Panc1 (cell line): ENCODE results near the gene KRTAP5-2. TPM values are rescaled to one million over a fixed set of nuclear protein-coding genes. Genes with fewer than 3 reads are reported as not detected.
"Not testable (repeated sequence)": the region's sequence is repeated elsewhere in the genome, so short reads cannot be mapped to it uniquely, and the experiment has no call there.

Source experiments
- ATAC-seq: fragments of 200-7000 bp; cut with Tn5 transposase; 2 replicates; pipeline ENCODE4 v1.9.1; 2020; ENCODE audit warnings: mild to moderate bottlenecking, moderate library complexity
- BruUV-seq: library from RNA; stranded (reverse); fragments of 400-500 nt; replicated peaks from 2 replicates; lab custom pipeline; 2021; lab: Mats Ljungman, UMichigan
- CTCF ChIA-PET: fragments of 300-600 bp; sonication (Branson Sonifier 250); formaldehyde crosslinking; loops from one replicate; lab custom pipeline; 2022; ENCODE audit warnings: antibody characterized with exemption; lab: Charles Lee
- POLR2A ChIA-PET: fragments of 300-600 bp; sonication (Branson Sonifier 250); formaldehyde crosslinking; loops from one replicate; lab custom pipeline; 2022; ENCODE audit warnings: antibody characterized with exemption; lab: Charles Lee
- DNase-seq: peaks from one replicate; pipeline ENCODE4 v3.0.0-alpha.2; 2010; ENCODE audit warnings: low read depth, low spot score
- H3K27ac ChIP-seq: 2 replicates; pipeline ENCODE4 v1.5.1; 2011; ENCODE audit warnings: mild to moderate bottlenecking, low read length, inconsistent platforms
- H3K27me3 ChIP-seq: fragments of 200-500 bp; sonication (Bioruptor generic); 2 replicates; pipeline ENCODE4 v1.6.0; 2014; ENCODE audit warnings: low read length, inconsistent platforms; ENCODE audit not compliant: control insufficient read depth, insufficient read depth
- H3K36me3 ChIP-seq: fragments of 200-500 bp; sonication (Bioruptor generic); 2 replicates; pipeline ENCODE4 v1.5.1; 2014; ENCODE audit warnings: inconsistent platforms, mild to moderate bottlenecking, low read length, moderate library complexity; ENCODE audit not compliant: control insufficient read depth, insufficient read depth
- H3K4me1 ChIP-seq: 2 replicates; pipeline ENCODE4 v1.5.1; 2011; ENCODE audit warnings: inconsistent platforms, mild to moderate bottlenecking, low read length, moderate library complexity; ENCODE audit not compliant: control insufficient read depth, insufficient read depth
- H3K4me3 ChIP-seq, 2 experiments: 2 replicates each; pipeline ENCODE4 v1.5.1; 2011 to 2012; ENCODE audit warnings: low read depth in 2 of 2, low read length in 2 of 2, mild to moderate bottlenecking in 2 of 2, inconsistent platforms in 1 of 2, moderate library complexity in 1 of 2
- H3K9me3 ChIP-seq: fragments of 200-500 bp; sonication (Bioruptor generic); 2 replicates; pipeline ENCODE4 v1.5.1; 2014; ENCODE audit warnings: low read depth, mild to moderate bottlenecking, inconsistent platforms, low read length, moderate library complexity; ENCODE audit not compliant: control insufficient read depth, insufficient read depth
- POLR2AphosphoS5 ChIP-seq: IDR thresholded peaks from 2 replicates; pipeline ENCODE4 v1.6.1; 2012; ENCODE audit warnings: mild to moderate bottlenecking, low read depth, low read length, moderate library complexity
- SIN3A ChIP-seq: IDR thresholded peaks from 2 replicates; pipeline ENCODE4 v1.6.1; 2012; ENCODE audit warnings: low read depth, mild to moderate bottlenecking, low read length, moderate library complexity, borderline replicate concordance; ENCODE audit not compliant: insufficient read depth
- TCF7L2 ChIP-seq: IDR thresholded peaks from 2 replicates; pipeline ENCODE4 v1.6.1; 2011; ENCODE audit warnings: mild to moderate bottlenecking, low read depth, low read length, inconsistent platforms
- in situ Hi-C: cut with HindIII; loops from 2 replicates; pipeline ENCODE4 v1.10.0; 2016; ENCODE audit warnings: low sequenced_read_pairs, low pct_unique_long_range_greater_than_20kb
- intact Hi-C: fragments of 100-400 bp; cut with micrococcal nuclease; formaldehyde crosslinking; loops from one replicate; pipeline ENCODE4 v1.10.0; 2022; ENCODE audit not compliant: unreplicated experiment
- total RNA-seq: library from RNA; stranded (reverse); gene quantifications from one replicate; pipeline ENCODE4 v1.2.1, GENCODE V29; 2021; ENCODE audit not compliant: unreplicated experiment
- TF ChIP-seq, protein P1 (sequence below), 2 experiments: IDR thresholded peaks; 2 replicates each; pipeline ENCODE4 v1.6.1; 2011 to 2012; ENCODE audit warnings: low read depth in 2 of 2, control low read depth in 1 of 2, low read length in 1 of 2, mild to moderate bottlenecking in 1 of 2, moderate library complexity in 1 of 2; ENCODE audit not compliant: insufficient read depth in 1 of 2
- TF ChIP-seq, protein P2 (sequence below): fragments of 450-650 bp; IDR thresholded peaks from 2 replicates; pipeline ENCODE4 v1.5.1; 2017; ENCODE audit warnings: mild to moderate bottlenecking

Gene KRTAP5-2
- total RNA-seq, 1 experiment from 2014 or later = not detected

DNA sequence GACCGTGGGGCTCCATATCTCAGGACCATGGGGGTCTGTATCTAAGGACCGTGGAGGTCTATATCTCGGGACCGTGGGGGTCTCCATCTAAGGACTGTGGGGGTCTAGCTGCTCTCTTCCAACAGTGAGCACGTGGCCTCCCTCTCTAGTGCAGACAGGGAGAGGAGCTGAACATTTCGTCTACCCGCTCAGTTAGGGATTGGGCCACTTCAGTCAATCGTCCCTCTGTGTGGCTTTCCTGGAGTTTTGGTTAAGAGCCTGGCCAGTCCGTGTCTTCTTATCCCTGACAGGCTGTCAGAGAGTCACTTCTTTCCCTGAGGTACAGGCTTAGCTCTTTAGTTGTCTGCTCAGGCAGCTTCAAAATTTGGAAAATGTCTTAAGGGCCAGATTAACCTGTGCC is 16.1 kb downstream of the KRTAP5-2 start:
- Histone ChIP-seq H3K4me1 (no peaks in the 10 kb centered on the region), H3K4me3 (no peak overlapping the region), H3K27me3 (no peaks in the 10 kb centered on the region), H3K27ac (no peak overlapping the region), H3K9me3 (peaks cover 4% of the 10 kb centered on the region; the same call in 1 of the 2 replicates), H3K36me3 (no peaks in the 10 kb centered on the region)
- no TSS peak for BruUV-seq
- intact Hi-C loops (no loop called here), in situ Hi-C loops (no loop called here)
- CTCF ChIA-PET = interaction anchor here (0.5 to 1.3 kb wide), 5 partner anchors 8 to 300 kb away, joined by 3 to 11 read pairs (median 4); no protein-coding TSS in a partner anchor
- TF ChIP-seq POLR2AphosphoS5 (no peak), SIN3A (no peak), TCF7L2 (no peak)
- TF ChIP-seq, protein P1, sequence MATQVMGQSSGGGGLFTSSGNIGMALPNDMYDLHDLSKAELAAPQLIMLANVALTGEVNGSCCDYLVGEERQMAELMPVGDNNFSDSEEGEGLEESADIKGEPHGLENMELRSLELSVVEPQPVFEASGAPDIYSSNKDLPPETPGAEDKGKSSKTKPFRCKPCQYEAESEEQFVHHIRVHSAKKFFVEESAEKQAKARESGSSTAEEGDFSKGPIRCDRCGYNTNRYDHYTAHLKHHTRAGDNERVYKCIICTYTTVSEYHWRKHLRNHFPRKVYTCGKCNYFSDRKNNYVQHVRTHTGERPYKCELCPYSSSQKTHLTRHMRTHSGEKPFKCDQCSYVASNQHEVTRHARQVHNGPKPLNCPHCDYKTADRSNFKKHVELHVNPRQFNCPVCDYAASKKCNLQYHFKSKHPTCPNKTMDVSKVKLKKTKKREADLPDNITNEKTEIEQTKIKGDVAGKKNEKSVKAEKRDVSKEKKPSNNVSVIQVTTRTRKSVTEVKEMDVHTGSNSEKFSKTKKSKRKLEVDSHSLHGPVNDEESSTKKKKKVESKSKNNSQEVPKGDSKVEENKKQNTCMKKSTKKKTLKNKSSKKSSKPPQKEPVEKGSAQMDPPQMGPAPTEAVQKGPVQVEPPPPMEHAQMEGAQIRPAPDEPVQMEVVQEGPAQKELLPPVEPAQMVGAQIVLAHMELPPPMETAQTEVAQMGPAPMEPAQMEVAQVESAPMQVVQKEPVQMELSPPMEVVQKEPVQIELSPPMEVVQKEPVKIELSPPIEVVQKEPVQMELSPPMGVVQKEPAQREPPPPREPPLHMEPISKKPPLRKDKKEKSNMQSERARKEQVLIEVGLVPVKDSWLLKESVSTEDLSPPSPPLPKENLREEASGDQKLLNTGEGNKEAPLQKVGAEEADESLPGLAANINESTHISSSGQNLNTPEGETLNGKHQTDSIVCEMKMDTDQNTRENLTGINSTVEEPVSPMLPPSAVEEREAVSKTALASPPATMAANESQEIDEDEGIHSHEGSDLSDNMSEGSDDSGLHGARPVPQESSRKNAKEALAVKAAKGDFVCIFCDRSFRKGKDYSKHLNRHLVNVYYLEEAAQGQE (IDR thresholded peaks at IDR 0.05; ENCODE audit: insufficient read depth in 1 of 2, low read depth in 2 of 2, low read length in 1 of 2) = no peak
- TF ChIP-seq, protein P2, sequence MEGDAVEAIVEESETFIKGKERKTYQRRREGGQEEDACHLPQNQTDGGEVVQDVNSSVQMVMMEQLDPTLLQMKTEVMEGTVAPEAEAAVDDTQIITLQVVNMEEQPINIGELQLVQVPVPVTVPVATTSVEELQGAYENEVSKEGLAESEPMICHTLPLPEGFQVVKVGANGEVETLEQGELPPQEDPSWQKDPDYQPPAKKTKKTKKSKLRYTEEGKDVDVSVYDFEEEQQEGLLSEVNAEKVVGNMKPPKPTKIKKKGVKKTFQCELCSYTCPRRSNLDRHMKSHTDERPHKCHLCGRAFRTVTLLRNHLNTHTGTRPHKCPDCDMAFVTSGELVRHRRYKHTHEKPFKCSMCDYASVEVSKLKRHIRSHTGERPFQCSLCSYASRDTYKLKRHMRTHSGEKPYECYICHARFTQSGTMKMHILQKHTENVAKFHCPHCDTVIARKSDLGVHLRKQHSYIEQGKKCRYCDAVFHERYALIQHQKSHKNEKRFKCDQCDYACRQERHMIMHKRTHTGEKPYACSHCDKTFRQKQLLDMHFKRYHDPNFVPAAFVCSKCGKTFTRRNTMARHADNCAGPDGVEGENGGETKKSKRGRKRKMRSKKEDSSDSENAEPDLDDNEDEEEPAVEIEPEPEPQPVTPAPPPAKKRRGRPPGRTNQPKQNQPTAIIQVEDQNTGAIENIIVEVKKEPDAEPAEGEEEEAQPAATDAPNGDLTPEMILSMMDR = no peak
- POLR2A ChIA-PET = interaction anchor here (0.6 kb wide), 1 partner anchor 377 kb away, joined by 7 read pairs; no protein-coding TSS in a partner anchor
- ATAC-seq (peak; percentile 65), DNase-seq (no peak)

DNA sequence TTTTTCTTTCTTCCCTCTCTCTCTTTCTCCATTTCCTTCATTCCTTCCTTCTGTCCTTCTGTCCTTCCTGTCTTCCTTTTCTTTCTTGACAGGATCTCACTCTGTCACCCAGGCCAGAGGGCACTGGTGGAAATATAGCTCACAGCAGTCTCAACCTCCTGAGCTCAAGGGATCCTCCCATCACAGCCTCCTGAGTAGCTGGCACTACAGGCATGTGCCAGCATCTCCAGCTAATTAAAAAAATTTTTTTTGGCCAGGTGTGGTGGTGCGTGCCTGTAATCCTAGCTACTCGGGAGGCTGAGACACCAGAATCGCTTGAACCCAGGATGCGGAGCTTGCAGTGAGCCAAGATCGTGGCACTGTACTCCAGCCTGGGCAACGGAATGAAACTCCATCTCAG is 21.3 kb downstream of the KRTAP5-2 start:
- ChIA-PET CTCF (interaction anchor here (1.8 kb wide), 1 partner anchor 30 kb away, joined by 12 read pairs; no protein-coding TSS in a partner anchor), POLR2A (no interaction called here)
- Histone ChIP-seq H3K27me3 (no peaks in the 10 kb centered on the region; the same call in 1 of the 2 replicates), H3K36me3 (no peaks in the 10 kb centered on the region), H3K27ac (no peak overlapping the region), H3K4me3 (no peak overlapping the region), H3K9me3 (peaks cover 4% of the 10 kb centered on the region; the same call in 1 of the 2 replicates), H3K4me1 (peaks cover 12% of the 10 kb centered on the region)
- TF ChIP-seq TCF7L2 (no peak), POLR2AphosphoS5 (no peak), SIN3A (no peak)
- TF ChIP-seq, protein P1 (IDR thresholded peaks at IDR 0.05; ENCODE audit: insufficient read depth in 1 of 2, low read depth in 2 of 2, low read length in 1 of 2) = no peak
- TF ChIP-seq, protein P2 = no peak
- no TSS peak for BruUV-seq
- DNase-seq = no peak
- ATAC-seq = no peak
- in situ Hi-C loops = no loop called here
- intact Hi-C loops = no loop called here

DNA sequence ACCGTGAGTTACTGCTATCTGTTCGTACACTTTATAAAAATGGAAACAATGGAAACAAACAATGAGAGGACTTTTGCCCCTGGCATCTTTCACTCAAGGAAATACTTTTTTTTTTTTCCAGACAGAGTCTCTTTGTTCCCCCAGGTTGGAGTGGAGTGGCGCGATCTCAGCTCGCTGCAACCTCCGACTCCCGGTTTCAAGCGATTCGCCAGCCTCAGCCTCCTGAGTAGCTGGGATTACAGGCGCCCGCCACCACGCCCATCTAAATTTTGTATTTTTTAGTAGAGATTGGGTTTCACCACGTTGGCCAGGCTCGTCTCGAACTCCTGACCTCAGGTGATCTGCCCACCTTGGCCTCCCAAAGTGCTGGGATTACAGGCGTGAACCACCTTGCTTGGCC is 22.3 kb downstream of the KRTAP5-2 start:
- H3K4me3 ChIP-seq, POLR2A ChIA-PET: not testable (repeated sequence)
- CTCF ChIA-PET = interaction anchor here (0.6 to 3.2 kb wide), 5 partner anchors 19 to 1134 kb away, joined by 4 to 95 read pairs (median 9); no protein-coding TSS in a partner anchor

More for the DNA sequence above, 22.3 kb downstream of the KRTAP5-2 start:
- H3K36me3 ChIP-seq, H3K27ac ChIP-seq, H3K27me3 ChIP-seq, ATAC-seq, in situ Hi-C loops, DNase-seq, BruUV-seq, H3K9me3 ChIP-seq: not testable (repeated sequence)
- peaks cover 17% of the 10 kb centered on the region for H3K4me1 ChIP-seq
- intact Hi-C loops = loop anchor here (1.0 kb wide), 1 partner anchor 29 kb away; no protein-coding TSS in a partner anchor
